H1 (cell line): ENCODE measurements around the gene DIAPH1. TPM values are rescaled to one million over a fixed set of nuclear protein-coding genes. Genes with fewer than 3 reads are reported as not detected.

Experiments
- BCL11A ChIP-seq, 2 experiments: IDR thresholded peaks; one replicate each; pipeline ENCODE4 v1.6.1; 2011; ENCODE audit warnings: low read depth in 2 of 2, low read length in 2 of 2, mild to moderate bottlenecking in 2 of 2
- EP300 ChIP-seq, 2 experiments: IDR thresholded peaks; 1 replicate in 1 of 2; 2 replicates in 1 of 2; pipeline ENCODE4 v1.6.1; 2011 to 2012; ENCODE audit warnings: low read depth in 2 of 2, low read length in 2 of 2, mild to moderate bottlenecking in 2 of 2, borderline replicate concordance in 1 of 2, inconsistent platforms in 1 of 2, moderate library complexity in 1 of 2
- NRF1 ChIP-seq: IDR thresholded peaks from 2 replicates; pipeline ENCODE4 v1.6.1; 2011; ENCODE audit warnings: mild to moderate bottlenecking, low read depth, low read length, improper control_type of control experiment
- RBBP5 ChIP-seq: IDR thresholded peaks from 2 replicates; pipeline ENCODE4 v1.7.1; 2012; ENCODE audit warnings: low read depth, mild to moderate bottlenecking, inconsistent platforms, low read length, moderate library complexity, borderline replicate concordance
- SAP30 ChIP-seq: fragments of 300-600 bp; sonication (generic); IDR thresholded peaks from 2 replicates; pipeline ENCODE4 v1.7.1; 2012; ENCODE audit warnings: low read length, moderate library complexity, mild to moderate bottlenecking, inconsistent platforms; ENCODE audit not compliant: insufficient read depth, insufficient replicate concordance
- SIRT6 ChIP-seq: IDR thresholded peaks from one replicate; pipeline ENCODE4 v1.7.1; 2012; ENCODE audit warnings: low read length, inconsistent platforms
- polyA plus RNA-seq, 7 experiments: library from polyadenylated mRNA; depleted of rRNA in 3 of 7; stranded (reverse) in 5 of 7; unstranded in 2 of 7; fragments of >200 nt in 5 of 7; fragments of 200-250 nt in 2 of 7; gene quantifications; 1 replicate in 5 of 7; 2 replicates in 1 of 7; 4 replicates in 1 of 7; pipeline versions ENCODE4 v1.2.1 to v1.2.3, GENCODE V29; 2011 to 2013; ENCODE audit warnings: missing spikeins in 2 of 7, mixed read lengths in 2 of 7
- total RNA-seq: library from RNA; stranded (reverse); fragmentation: NEBNext Ultra II Directional; extraction: Animal tissue kit (Norgen Biotek cat#: 25700); gene quantifications from 2 replicates; pipeline ENCODE4 v1.2.1, GENCODE V29; 2021

The DIAPH1 gene
- total and polyA plus RNA-seq, 2 of the 8 experiments (the other 6 are each of a cell fraction or from before 2014, with no cell fraction given), result 61.2 to 114 TPM

DNA sequence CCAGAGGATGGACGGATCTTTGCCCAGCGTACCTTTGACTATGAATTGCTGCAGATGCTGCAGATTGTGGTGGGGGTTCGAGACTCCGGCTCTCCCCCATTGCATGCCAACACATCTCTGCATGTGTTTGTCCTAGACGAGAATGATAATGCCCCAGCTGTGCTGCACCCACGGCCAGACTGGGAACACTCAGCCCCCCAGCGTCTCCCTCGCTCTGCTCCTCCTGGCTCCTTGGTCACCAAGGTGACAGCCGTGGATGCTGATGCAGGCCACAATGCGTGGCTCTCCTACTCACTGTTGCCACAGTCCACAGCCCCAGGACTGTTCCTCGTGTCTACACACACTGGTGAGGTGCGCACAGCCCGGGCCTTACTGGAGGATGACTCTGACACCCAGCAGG, 128.0 kb downstream of the DIAPH1 start (continued):
- TF ChIP-seq SAP30, result no peak
- TF ChIP-seq RBBP5, result no peak
- TF ChIP-seq EP300 (IDR thresholded peaks at IDR 0.05; ENCODE audit: borderline replicate concordance in 1 of 2, low read depth in 2 of 2, low read length in 2 of 2), result no peak
- no peak for TF ChIP-seq SIRT6
- TF ChIP-seq BCL11A (IDR thresholded peaks at IDR 0.05; ENCODE audit: low read depth in 2 of 2, low read length in 2 of 2), result no peak
- TF ChIP-seq NRF1, result no peak
- TF ChIP-seq, all 59 proteins: peak for 0
